22Rv1 (cell line): ENCODE measurements around the gene PLEKHG2.

Source experiments
- ZFX ChIP-seq: fragments of 450-650 bp; IDR thresholded peaks from 2 replicates; pipeline ENCODE4 v1.6.1; 2017; ENCODE audit warnings: antibody characterized with exemption, borderline replicate concordance
- TF ChIP-seq, protein P1 (sequence below): fragments of 450-650 bp; IDR thresholded peaks from 2 replicates; pipeline ENCODE4 v1.5.1; 2017; ENCODE audit warnings: mild to moderate bottlenecking

DNA sequence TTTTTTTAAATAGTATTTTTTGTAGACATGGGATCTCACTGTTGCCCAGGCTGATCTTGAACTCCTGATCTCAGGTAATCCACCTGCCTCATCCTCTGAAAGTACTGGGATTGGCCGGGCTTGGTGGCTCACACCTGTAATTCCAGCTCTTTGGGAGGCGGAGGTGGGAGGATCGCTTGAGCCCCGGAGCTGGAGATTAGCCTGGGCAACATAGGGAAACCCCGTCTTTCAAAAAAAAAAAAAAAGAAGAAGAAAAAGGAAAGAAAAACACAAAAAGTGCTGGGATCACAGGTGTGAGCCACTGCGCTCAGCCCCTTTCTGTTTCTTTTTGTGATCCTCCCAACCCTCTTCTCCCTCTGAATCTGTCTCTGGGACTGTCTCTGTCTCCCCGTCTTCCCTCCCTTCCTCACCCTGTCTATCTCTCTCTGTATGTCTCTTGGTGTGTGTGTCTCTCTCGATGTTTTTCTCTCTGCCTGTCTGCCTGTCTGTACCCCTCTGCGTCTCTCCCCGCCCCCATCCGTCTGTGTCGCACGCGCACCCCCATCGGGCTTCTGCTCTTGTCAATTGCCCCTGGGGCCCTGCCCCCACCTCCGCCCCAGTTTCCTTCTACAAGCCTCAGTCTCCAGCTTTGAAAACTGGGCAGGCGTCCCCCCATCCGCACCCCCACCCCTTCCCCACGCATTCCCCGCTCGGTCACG lies 6.4 kb upstream of the PLEKHG2 start:
- TF ChIP-seq, protein P1, sequence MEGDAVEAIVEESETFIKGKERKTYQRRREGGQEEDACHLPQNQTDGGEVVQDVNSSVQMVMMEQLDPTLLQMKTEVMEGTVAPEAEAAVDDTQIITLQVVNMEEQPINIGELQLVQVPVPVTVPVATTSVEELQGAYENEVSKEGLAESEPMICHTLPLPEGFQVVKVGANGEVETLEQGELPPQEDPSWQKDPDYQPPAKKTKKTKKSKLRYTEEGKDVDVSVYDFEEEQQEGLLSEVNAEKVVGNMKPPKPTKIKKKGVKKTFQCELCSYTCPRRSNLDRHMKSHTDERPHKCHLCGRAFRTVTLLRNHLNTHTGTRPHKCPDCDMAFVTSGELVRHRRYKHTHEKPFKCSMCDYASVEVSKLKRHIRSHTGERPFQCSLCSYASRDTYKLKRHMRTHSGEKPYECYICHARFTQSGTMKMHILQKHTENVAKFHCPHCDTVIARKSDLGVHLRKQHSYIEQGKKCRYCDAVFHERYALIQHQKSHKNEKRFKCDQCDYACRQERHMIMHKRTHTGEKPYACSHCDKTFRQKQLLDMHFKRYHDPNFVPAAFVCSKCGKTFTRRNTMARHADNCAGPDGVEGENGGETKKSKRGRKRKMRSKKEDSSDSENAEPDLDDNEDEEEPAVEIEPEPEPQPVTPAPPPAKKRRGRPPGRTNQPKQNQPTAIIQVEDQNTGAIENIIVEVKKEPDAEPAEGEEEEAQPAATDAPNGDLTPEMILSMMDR: no peak
- TF ChIP-seq ZFX: no peak
